ENCODE results near the gene SSRP1. TPM values are rescaled to one million over a fixed set of nuclear protein-coding genes. Genes with fewer than 3 reads are reported as not detected.

Gene SSRP1
- total and polyA plus RNA-seq, 2 of the 13 experiments (the other 11 are each of a cell fraction or from before 2014, with no cell fraction given) = 93.6 to 129 TPM

DNA sequence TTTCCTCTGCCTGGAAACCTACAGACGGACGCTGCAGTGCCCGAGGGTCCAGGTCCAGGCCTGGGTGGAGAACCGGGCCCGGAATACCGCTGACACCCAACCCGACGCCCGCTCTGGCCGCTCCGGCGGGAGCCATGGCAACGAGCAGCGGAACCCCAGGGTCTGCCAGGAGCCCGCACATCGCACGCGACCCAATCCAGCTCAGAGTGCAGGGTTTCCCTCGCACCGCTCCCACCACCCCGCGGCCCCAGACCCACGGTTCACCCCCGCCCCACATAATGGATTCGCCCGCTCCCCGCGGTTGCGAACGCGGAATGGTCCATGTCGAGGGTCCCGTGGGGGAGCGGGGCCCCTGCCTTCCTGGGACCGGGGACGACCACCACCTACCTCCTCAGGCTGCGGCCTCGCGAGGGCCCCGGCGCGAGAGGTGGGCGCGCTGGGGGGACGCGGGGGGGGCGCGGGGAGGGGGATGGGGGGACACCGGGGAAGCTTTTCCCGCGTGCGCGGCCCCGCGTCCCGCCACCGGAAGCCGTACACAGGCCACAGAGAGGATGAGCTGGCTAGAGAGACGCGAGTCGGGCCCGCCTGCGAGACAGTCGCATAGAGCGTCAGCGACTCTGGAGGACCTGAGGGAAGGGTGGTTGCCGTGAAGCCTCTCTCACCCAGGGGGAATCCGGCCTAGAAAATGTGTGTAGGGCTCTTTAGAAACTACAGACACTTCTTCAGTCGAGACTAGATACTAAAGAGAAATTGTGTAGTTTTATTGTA lies at the start of gene SSRP1 (continued):
- peak; percentile 60; the same call in 1 of the 2 replicates for TF ChIP-seq SALL1 (CRISPR knock-in tag; IDR thresholded peaks at IDR 0.05)
- TF ChIP-seq PCBP1 (IDR thresholded peaks at IDR 0.05; ENCODE audit: borderline replicate concordance, low read depth, low read length) = peak; percentile 95; the same call in 1 of the 2 replicates
- TF ChIP-seq ZNF713 (CRISPR knock-in tag; IDR thresholded peaks at IDR 0.05) = no peak
- TF ChIP-seq ZFP62 (CRISPR knock-in tag; IDR thresholded peaks at IDR 0.05) = no peak
- TF ChIP-seq ZNF441 (CRISPR knock-in tag; IDR thresholded peaks at IDR 0.05; ENCODE audit: borderline replicate concordance) = no peak
- TF ChIP-seq, protein P1, sequence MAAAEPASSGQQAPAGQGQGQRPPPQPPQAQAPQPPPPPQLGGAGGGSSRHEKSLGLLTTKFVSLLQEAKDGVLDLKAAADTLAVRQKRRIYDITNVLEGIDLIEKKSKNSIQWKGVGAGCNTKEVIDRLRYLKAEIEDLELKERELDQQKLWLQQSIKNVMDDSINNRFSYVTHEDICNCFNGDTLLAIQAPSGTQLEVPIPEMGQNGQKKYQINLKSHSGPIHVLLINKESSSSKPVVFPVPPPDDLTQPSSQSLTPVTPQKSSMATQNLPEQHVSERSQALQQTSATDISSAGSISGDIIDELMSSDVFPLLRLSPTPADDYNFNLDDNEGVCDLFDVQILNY (CRISPR knock-in tag; conservative IDR thresholded peaks at IDR 0.05) = peak; percentile 54; the same call in 1 of the 2 replicates
- no peak for TF ChIP-seq ZNF530 (CRISPR knock-in tag; IDR thresholded peaks at IDR 0.05; ENCODE audit: low read depth)
- TF ChIP-seq BHLHE40 (IDR thresholded peaks at IDR 0.05; ENCODE audit: low read length) = peak; percentile 80
- TF ChIP-seq PCBP2 (optimal IDR thresholded peaks at IDR 0.05; ENCODE audit: low read depth, low read length, poor library complexity, severe bottlenecking) = no peak
- peak; percentile 90 for TF ChIP-seq TFDP2 (CRISPR knock-in tag; IDR thresholded peaks at IDR 0.05)
- TF ChIP-seq SRSF9 (IDR thresholded peaks at IDR 0.05; ENCODE audit: borderline replicate concordance, insufficient read depth, low read depth, low read length, poor library complexity, severe bottlenecking) = no peak
- TF ChIP-seq ZBTB1 (CRISPR knock-in tag; IDR thresholded peaks at IDR 0.05; ENCODE audit: borderline replicate concordance) = no peak
- no peak for TF ChIP-seq HHEX (CRISPR knock-in tag; IDR thresholded peaks at IDR 0.05)
- no peak for TF ChIP-seq RFXANK (CRISPR knock-in tag; IDR thresholded peaks at IDR 0.05)
- TF ChIP-seq AGO2 (optimal IDR thresholded peaks at IDR 0.05; ENCODE audit: low read depth, low read length) = peak; percentile 32
- no peak for TF ChIP-seq ZNF720 (CRISPR knock-in tag; IDR thresholded peaks at IDR 0.05)
- no peak for TF ChIP-seq BRD4 (CRISPR knock-in tag; IDR thresholded peaks at IDR 0.05)
- no peak for TF ChIP-seq GZF1 (CRISPR knock-in tag; IDR thresholded peaks at IDR 0.05)
- no peak for TF ChIP-seq ZFP1 (CRISPR knock-in tag; IDR thresholded peaks at IDR 0.05)
- TF ChIP-seq, protein P2, sequence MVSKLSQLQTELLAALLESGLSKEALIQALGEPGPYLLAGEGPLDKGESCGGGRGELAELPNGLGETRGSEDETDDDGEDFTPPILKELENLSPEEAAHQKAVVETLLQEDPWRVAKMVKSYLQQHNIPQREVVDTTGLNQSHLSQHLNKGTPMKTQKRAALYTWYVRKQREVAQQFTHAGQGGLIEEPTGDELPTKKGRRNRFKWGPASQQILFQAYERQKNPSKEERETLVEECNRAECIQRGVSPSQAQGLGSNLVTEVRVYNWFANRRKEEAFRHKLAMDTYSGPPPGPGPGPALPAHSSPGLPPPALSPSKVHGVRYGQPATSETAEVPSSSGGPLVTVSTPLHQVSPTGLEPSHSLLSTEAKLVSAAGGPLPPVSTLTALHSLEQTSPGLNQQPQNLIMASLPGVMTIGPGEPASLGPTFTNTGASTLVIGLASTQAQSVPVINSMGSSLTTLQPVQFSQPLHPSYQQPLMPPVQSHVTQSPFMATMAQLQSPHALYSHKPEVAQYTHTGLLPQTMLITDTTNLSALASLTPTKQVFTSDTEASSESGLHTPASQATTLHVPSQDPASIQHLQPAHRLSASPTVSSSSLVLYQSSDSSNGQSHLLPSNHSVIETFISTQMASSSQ (IDR thresholded peaks at IDR 0.05; ENCODE audit: low read depth) = no peak
- TF ChIP-seq, protein P2 (CRISPR knock-in tag; IDR thresholded peaks at IDR 0.05; ENCODE audit: borderline replicate concordance) = no peak
- no peak for TF ChIP-seq TP53 (CRISPR knock-in tag; conservative IDR thresholded peaks at IDR 0.05)
- TF ChIP-seq RARG (CRISPR knock-in tag; IDR thresholded peaks at IDR 0.05; ENCODE audit: low read depth) = no peak
- TF ChIP-seq, protein P3, sequence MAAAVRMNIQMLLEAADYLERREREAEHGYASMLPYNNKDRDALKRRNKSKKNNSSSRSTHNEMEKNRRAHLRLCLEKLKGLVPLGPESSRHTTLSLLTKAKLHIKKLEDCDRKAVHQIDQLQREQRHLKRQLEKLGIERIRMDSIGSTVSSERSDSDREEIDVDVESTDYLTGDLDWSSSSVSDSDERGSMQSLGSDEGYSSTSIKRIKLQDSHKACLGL (CRISPR knock-in tag; IDR thresholded peaks at IDR 0.05) = peak; percentile 59
- no peak for TF ChIP-seq ZNF260 (CRISPR knock-in tag; IDR thresholded peaks at IDR 0.05; ENCODE audit: borderline replicate concordance, low read depth)

Data from HepG2 (cell line).